HG03095 (cell line): ENCODE results near the gene GMNN.
"Not testable (repeated sequence)": the region's sequence is repeated elsewhere in the genome, so short reads cannot be mapped to it uniquely, and the experiment has no call there.

Source experiments
- ATAC-seq: cut with Tn5 transposase; IDR thresholded peaks from one replicate; pipeline ENCODE4 v1.9.1; 2021; ENCODE audit warnings: moderate library complexity; ENCODE audit not compliant: unreplicated experiment

GMNN gene

DNA sequence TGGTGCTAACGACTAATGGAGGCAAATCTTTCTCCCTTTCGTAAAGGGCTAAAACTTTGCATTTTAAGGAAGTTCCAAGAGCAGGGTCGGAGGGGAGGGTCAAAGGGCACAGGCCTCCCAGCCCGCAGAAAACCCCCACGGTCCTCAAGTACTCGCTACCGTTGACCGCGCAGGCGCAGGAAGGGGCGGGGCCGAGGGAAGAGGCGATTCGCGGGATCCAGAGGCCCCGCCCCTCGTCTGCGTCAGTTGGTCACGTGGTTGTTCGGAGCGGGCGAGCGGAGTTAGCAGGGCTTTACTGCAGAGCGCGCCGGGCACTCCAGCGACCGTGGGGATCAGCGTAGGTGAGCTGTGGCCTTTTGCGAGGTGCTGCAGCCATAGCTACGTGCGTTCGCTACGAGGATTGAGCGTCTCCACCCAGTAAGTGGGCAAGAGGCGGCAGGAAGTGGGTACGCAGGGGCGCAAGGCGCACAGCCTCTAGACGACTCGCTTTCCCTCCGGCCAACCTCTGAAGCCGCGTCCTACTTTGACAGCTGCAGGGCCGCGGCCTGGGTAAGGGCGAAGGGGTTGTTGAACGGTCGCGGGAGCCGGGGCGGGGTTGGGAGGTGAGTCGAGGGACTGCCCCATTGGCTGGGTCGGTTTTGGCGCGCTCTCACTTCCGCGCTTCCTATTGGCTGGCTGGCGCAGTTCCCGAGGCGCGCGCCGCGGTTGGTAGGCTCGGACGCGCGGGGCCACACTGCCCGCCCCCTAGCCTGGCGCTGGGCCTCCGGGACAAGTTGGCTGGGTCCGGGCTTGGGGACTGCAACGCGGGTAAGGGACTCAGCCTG, at the start of gene GMNN:
Gene GMNN (plus strand): TSS at position 242 of the 824 bp plus-strand sequence. CDS start 2,310 bp downstream, outside the sequence.
- peak; percentile 88 for ATAC-seq

DNA sequence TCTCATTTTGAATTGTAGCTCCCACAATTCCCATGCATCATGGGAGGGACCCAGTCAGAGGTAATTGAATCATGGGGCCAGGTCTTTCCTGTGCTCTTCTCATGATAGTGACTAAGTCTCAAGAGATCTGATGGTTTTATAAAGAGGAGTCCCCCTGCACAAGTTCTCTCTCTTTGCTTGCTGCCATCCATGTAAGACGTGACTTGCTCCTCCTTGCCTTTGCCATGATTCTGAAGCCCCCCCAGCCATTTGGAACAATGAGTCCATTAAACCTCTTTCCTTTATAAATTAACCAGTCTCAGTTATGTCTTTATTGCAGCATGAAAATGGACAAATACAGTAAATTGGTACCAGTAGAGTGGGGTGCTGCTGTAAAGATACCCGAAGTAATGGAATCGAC, 44.1 kb upstream of the GMNN start:
- ATAC-seq = not testable (repeated sequence)

DNA sequence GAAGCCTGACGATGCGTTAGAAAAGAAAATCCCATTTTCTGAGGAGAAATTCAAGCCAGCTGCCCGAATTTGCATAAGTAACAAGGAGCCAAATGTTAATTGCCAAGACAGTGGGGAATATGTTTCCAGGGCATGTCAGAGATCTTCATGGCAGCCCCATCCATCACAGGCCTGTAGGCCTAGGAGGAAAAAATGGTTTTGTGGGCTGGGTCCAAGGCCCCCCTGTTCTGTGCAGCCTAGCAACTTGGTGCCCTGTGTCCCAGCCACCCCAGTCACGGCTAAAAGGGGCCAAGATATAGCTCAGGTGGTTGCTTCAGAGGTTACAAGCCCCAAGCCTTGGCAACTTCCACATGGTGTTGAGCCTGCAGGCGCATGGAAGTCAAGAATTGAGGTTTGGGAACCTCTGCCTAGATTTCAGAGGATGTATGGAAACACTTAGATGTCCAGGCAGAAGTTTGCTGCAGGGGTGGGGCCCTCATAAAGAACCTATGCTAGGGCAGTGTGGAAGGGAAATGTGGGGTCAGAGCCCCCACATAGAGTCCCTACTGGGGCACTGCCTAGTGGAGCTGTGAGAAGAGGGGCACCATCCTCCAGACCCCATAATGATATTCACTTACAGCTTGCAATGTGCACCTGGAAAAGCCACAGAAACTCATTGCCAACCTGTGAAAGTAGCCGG, 43.1 kb upstream of the GMNN start:
- not testable (repeated sequence) for ATAC-seq

DNA sequence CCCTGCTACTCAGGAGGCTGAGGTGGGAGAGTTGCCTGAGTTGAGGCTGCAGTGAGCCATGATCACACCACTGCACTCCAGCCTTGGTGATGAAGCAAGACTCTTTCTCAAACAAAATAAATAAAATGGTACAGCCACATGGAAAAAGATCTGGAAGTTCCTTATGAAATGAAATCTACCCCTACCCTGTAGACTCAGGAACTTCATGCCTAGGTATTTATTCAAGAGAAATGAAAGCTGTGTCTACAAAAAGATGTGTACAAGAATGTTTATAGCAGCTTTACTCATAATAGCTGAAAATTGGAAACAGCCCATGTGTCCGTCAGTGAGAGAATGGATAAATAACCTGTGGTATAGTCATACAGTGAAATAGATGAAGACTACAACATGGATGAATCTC, 40.6 kb upstream of the GMNN start:
- no peak for ATAC-seq

DNA sequence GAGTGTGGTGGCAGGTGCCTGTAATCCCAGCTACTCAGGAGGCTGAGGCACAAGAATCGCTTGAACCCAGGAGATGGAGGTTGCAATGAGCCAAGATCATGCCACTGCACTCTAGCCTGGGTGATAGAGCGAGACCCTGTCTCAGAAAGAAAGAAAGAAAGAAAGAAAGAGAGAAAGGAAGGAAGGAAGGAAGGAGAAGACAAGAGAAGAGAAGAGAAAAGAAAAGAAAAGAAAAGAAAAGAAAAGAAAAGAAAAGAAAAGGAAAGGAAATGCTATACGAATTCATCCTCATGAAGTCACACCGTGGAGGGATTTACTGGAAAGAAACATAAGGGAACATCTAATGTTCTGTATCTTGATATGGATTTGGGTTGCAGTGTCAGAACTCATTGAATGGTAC, 40.0 kb upstream of the GMNN start:
- not testable (repeated sequence) for ATAC-seq

DNA sequence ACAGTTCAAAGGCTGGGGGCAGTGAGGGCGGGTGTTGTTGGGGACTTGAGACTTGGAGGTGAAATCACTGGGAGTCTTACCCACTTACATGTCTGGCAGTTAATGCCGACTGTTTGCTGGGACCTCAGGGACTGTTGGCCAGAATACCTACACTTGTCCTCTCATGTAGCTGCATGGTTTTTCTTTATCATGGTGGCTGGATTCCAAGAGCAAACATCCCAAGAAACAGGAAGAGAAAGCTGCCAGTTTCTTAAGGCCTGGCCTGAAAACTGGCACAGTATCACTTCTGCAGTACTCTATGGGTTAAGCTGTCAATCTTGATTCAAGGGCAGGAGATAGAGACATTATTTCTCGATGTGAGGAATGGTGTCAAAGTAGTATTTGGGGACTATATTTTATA, 36.0 kb upstream of the GMNN start:
- ATAC-seq = no peak

DNA sequence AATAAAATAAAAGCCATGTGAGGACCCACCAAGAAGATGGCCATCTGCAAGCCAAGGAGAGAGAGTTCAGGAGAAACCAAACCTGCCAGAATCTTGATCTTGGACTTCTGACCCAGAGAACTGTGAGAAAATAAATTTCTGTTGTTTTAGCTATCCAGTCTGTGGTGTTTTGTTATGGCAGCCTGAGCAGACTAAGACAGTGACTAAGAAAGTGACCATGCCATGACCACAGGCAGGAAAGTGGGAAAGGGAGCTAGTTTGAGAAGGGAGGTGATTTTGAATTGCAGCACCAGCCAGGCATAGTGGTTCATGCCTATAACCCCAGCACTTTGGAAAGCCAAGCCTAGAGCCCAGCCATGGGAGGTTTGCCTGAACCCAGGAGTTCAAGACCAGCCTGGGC, 33.9 kb upstream of the GMNN start:
- ATAC-seq = no peak

DNA sequence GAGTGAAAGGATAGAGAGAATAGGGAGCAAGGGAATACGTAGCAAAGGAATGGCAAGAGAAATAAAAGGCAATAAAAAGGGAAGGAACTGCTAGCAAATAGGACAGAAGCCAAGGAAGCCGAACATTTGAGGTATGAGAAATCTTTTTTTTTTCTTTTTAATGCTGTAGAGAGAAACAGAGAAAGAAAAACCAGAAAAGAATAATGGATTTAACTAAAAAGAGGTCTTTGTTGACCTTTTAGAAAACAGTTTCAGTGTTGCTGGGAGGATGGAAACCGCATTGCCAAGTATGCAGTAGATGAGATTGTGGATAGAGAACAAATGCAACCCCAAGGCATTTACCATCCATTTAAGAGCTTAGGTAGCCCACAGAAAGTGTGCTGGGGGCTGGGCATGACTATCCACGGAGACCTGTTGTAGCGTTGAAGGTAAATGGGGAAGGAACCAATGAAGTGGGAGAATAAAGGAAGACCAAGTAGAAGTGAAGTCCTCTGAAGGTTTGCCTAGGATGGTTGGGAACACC, 32.5 kb upstream of the GMNN start:
- no peak for ATAC-seq

DNA sequence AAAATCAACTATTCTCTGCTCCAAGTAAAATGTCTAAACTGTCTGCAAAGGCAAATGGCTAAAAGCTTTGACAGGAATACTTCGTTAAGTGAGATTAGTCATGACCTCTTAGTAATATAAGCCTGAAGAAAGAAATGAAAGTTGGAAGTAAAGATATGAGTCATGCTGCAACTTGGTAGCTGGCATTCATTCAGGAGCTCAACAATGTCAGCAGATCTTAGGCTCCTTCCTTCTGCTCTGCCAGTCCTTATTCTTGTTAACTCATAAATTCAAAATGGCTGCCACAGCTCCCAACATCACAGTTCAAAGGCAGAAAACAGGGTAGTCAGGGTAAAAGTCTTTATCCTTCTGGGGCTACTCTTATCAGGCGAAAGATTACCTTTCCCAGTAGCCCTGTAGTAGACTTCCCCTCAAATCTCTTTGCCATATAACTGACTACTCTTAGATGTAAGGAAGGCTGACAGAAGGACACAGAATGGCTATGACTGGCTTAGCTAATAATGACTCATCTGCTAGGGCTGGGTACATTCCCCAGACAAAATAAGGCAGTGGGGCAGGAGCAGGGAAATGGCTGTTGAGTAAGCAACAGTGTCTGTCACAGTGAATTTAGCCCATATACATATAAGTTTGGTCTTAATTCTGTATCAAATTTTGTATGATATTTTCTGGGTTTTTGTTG, 31.3 kb upstream of the GMNN start:
- ATAC-seq = peak; percentile 80

DNA sequence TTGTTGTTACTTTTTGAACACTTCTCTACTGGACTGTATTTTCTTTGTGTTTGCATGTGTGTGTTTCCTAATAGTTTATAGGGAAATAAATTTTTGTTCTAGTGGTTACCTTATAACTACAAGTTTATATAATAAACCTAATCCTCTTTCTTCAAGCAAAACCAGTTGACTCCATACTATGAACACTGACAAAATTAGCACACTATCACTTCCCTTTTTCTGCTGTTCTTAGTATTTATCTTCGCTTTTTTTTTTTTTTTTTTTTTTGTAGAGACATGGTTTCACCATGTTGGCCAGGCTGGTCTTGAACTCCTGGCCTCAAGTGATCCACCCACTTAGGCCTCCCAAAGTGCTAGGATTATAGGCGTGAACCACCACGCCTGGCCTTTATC, 30.8 kb upstream of the GMNN start:
- ATAC-seq = peak; percentile 46

DNA sequence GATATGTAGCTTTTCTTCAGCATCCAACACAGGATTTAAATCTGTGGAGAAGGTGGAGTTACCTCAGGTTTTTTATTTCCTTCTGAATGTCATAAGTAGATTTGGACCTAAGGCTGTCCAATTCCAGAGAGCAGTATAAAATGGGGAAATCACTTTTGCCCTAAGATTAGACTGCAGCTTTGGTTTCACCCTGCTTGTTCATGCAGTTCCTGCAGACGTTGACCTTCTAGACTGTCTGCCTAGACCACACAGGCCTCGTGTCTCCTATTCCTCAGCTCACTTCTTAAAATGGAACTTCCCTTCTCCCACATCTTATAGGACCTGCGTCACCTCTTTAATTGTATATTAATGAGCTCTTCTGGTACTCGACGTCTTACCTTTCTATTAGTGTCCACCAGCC, 29.8 kb upstream of the GMNN start:
- no peak for ATAC-seq

DNA sequence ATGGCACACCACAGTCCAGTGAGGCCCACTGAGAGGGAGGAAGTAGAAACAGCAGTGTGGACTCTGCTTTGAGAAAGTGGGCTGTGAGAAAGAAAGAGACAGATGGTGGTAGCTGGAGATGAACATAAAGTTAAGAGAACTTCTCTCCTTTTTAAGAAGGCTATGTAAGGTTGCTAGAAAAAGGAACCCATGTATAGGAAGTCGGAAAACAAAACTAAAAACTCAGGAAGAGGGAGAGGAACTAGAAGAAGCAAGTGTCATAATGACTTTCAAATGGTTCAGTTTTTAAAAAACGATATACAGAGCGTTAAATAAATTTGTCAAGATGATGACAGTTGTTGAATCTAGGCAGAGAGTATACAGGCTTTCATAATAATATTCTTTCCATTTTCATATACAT, 25.4 kb upstream of the GMNN start:
- no peak for ATAC-seq

DNA sequence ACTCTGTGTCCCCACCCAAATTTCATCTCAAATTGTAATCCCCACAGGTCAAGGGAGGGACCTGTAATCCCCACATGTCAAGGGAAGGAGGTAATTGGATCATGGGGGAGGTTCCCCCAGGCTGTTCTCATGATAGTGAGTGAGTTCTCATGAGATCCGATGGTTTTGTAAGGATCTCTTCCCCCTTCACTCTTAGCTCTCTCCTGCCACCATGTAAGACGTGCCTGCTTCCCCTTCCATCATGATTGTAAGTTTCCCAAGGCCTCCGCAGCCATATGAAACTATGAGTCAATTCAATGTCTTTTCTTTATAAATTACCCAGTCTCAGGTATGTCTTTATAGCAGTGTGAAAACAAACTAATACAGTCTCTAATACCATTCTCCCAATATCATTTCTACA, 23.9 kb upstream of the GMNN start:
- ATAC-seq = not testable (repeated sequence)

DNA sequence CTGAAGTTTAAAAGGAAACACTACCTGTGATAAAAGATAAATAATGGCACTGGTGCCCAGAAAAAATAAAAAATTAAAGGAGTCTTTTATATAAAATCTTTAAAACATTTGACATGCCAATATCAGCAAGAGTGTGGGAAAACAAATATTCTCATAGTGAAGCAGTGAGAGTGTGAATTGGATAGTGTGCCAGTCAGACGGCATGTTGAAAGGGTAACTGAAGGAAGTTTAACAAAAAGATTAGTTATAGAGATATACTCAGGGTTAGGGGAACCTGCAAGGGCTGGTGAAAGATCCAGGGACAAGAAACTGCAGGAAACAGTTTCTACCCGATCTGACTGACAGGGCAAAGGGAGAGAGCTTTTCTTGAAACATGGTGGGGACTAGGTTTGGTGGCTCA, 22.2 kb upstream of the GMNN start:
- ATAC-seq = no peak

DNA sequence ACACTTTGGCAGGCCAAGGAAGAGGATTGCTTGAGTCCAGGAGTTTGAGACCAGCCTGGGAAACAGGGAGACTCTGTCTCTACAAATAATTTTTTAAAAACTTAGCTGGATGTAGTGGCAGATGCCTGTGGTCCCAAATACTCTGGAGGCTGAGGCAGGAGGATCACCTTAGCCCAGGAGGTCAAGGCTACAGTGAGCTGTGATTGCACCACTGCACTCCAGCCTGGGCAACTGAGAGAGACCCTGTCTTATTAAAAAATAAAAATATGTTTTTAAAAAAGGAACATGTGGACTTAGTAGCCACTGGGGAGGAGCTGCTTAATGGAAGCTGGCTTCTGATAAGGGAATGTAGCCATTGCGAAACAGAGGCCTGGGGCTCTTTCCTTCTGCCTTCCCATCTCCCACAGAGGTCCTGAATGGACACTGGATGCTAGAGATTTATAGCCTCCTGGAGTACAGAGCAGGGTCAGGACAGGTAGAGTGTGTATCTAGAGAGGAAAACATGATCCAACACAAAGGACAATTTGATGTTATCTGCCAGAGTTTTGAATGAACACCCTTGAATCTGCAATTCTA, 21.7 kb upstream of the GMNN start:
- no peak for ATAC-seq

DNA sequence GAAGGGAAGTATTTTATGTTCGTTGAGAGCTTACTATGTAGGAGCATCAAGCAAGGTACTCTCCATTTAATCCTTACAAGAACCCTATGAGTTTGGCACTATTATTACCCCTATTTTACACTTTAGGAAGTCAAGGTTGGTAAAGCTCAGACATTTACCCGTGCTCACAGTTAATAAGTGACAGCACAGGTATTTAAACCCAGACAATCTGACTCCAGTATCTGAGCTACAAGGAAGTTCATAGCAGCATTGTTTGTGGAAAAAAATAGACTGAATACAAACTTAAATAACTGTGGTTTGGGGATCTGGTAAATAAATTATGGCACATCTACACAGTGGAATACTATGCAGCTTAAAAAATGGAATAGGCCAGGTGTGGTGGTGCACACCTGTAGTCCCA, 21.2 kb upstream of the GMNN start:
- ATAC-seq = no peak

DNA sequence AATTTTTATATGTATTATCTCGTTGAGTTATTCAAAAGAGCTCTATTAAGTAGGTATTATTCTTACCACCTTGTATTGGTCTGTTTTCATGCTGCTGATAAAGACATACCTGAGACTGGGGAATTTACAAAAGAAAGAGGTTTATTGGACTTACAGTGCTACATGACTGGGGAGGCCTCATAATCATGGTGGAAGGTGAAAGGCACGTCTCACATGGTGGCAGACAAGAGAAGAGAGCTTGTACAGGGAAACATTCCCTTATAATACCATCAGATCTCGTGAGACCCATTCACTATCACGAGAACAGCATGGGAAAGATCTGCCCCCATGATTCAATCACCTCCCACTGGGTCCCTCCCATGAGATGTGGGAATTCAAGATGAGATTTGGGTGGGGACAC, 20.4 kb upstream of the GMNN start:
- not testable (repeated sequence) for ATAC-seq

DNA sequence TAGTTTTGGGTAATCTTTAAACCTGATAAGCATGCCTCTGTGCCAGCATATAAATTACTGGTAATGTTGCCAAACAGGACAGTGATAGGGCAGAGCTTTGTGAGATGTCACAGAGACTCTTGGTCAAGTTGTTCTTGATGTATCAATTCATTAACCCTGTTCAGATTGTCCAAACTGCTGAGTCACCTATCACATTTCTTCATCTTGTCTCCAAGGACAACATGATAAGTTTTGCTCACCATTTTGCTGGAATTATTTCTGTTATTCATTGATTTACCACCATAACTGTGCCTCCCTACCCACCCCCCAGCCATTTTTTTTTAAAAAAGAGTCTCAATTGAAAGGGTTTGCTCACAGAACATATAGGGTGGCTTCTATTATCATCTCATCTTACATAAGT, 19.5 kb upstream of the GMNN start:
- no peak for ATAC-seq

DNA sequence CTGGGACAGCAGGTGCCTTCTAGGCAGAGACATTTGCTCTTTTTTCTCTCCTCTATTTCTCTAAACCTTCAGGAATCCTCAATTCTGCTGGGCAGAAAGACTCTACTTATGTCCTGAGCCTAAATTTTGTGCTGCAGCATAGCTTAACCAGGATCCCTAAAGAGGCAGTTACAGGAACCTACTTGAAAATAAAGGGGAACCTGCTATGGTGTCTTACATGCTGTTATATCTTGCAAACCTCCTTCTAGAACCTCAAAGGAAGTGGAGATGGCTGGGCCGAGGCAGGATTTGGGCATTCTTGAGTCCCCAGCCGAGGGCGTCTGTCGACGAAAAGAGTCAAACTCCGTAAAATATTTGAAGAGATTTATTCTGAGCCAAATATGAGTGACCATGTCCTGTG, 17.1 kb upstream of the GMNN start:
- no peak for ATAC-seq

DNA sequence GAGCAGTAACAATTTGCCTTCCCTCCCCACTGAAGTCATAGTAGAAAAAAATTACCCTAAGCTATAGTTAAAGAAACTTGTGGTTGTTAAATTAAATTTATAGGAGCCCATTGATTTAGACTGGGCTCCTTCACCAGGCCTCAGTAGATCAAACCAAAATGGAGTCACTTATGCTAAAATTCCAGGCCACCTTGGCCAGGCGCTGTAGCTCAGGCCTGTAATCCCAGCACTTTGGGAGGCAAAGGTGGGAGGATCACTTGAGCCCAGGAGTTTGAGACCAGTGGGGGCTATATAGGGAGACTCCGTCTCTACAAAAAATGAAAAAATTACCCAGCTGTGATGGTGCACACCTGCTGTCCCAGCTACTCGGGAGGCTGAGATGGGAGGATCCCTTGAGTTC, 15.0 kb upstream of the GMNN start:
- ATAC-seq = no peak

DNA sequence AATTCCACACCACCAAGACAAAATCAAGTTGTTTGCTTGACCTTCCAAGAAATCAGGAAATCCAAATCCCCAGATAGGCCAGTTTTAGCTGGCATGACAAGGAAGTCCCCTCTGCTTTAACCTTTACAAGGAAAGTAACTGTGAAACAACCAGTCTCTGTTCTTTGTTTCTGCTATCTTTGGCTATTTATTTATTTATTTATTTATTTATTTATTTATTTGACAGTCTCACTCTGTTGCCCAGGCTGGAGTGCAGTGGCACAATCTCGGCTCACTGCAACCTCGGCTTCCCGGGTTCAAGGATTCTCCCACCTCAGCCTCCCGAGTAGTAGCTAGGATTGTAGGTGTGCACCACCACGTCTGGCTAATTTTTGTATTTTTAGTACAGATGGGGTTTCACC, 14.5 kb upstream of the GMNN start:
- ATAC-seq = no peak
